Sigmoid colon (tissue), 4 donors: ENCODE results near the gene PES1.

Experiments
- CTCF ChIP-seq, 4 experiments: fragments of 450-650 bp in 3 of 4; fragments of 200-600 bp in 1 of 4; IDR thresholded peaks; one replicate each; pipeline ENCODE4 v1.5.1; 2016 to 2019; ENCODE audit warnings: antibody characterized with exemption in 4 of 4, mild to moderate bottlenecking in 3 of 4, moderate library complexity in 2 of 4
- EP300 ChIP-seq, 4 donors: sonication (generic); formaldehyde crosslinking; IDR thresholded peaks; one replicate each; pipeline ENCODE4 v1.6.1; 2017; ENCODE audit warnings: antibody characterized with exemption in 4 of 4
- POLR2A ChIP-seq, 2 donors: fragments of 450-650 bp; IDR thresholded peaks; one replicate each; pipeline ENCODE4 v1.6.1; 2016; ENCODE audit warnings: antibody characterized with exemption in 2 of 2, mild to moderate bottlenecking in 2 of 2, moderate library complexity in 2 of 2
- POLR2AphosphoS5 ChIP-seq, 4 donors: sonication (generic); formaldehyde crosslinking; IDR thresholded peaks; one replicate each; pipeline ENCODE4 v1.6.1; 2017; ENCODE audit warnings: antibody characterized with exemption in 4 of 4

- TF ChIP-seq CTCF (IDR thresholded peaks at IDR 0.05) (no peak), POLR2AphosphoS5 (IDR thresholded peaks at IDR 0.05) (no peak), POLR2A (IDR thresholded peaks at IDR 0.05) (no peak), EP300 (IDR thresholded peaks at IDR 0.05) (no peak)
Measured at GRCh38 chr22:30572210-30572609, 19.5 kb downstream of the PES1 start.
